Activated CD4-positive, alpha-beta T cell treated with anti-CD3 and anti-CD28 coated beads, Interleukin-2, amount 50 U/mL, for 4 hours (primary cell): Measurements from ENCODE around the gene FAM50A.
A peak's percentile ranks its signal among the peaks of the same experiment; 100 is the strongest.
"Not testable (repeated sequence)": the region's sequence is repeated elsewhere in the genome, so short reads cannot be mapped to it uniquely, and the experiment has no call there.

Experiments used
- DNase-seq, 2 experiments: peaks; one replicate each; pipeline ENCODE4 v3.0.0-alpha.2; 2020

Gene FAM50A

DNA sequence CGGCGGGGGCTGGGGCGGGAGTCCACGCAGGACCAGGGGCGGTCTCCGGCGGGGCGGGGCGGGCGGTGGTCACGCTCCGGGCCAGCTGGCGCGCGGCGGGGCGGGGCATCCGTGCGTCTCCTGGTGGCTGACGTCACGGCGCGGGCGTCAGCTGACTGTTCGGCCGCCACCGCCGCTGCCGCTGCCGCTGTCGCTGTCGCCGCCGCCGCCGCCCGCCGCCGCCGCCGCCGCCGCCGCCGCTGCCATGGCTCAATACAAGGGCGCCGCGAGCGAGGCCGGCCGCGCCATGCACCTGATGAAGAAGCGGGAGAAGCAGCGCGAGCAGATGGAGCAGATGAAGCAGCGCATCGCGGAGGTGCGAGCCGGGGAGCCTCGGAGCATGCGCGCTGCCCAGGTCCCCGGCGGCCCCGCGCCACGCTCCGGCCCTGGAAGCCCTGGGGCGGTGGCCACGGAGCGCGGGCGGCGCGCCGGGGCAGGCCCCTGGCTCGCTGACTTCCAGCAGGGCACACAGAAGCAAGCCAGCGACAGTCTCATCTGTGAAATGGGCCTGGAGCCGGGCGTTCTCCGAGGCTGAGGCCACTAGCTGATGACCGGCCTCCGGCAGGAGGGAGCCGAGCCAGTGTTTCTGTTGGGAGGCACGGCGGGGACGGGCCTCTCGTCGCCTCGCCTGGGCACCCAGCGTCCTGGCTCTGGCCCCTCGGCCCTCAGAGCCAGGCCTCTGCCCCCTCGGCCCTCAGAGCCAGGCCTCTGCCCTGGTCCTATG is at the start of gene FAM50A:
Gene FAM50A (plus strand): TSS at position 150 of the 763 bp plus-strand sequence. CDS start 95 bp downstream, at position 245.
- peak; percentile 36 to 46 for DNase-seq

GRCh38 chrX:154396363-154396762 is 47.6 kb upstream of the FAM50A start:
- not testable (repeated sequence) for DNase-seq

DNA sequence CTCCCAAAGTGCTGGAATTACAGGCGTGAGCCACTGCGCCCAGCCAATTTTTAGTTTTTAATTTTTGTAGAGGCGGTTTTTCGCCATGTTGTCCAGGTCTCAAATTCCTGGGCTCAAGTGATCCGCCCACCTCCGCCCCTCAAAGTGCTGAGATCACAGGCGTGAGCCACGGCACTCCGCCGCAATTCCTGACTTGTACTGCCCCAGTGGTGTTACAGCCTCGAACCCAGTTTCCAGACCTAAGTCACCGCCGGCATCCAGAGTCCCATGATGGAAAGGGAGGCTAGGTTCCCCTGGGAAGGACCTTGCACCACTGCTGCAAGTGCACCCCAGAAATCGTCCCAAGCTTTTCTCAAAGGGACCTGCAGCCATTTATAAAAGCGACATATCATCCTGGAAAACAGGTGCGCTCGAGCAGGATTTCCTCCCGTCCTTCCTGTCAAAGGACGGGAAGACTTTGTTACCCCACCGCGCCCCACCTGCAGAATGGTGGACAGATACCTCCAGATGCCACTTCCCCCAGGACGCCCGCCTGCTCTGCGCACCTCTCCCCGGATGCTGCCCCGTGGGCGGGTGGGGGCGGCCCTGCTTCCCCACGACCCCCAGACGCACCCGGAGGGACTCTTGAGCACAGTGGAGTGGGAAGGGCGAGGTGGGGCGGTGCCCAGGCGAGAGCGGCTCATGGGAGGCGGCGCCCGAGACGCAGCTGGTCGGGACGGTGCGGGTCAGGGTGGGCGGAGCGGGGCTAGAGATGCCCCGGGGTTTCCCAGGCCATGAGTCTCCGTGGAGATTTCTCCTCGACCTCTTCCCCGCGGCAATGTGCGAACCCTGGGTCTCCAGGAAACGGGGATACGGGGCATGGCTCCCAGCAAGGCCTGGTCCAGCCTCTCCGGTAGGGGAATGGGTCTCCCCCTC is 46.7 kb upstream of the FAM50A start:
- DNase-seq, result peak; percentile 41 to 46

GRCh38 chrX:154397888-154398667 is 45.9 kb upstream of the FAM50A start, which contains the start of gene RPL10:
TSS of gene RPL10 (plus strand) at chrX:154398377. CDS start at chrX:154398520, 143 bp downstream.
- peak; percentile 80 to 83 for DNase-seq

DNA sequence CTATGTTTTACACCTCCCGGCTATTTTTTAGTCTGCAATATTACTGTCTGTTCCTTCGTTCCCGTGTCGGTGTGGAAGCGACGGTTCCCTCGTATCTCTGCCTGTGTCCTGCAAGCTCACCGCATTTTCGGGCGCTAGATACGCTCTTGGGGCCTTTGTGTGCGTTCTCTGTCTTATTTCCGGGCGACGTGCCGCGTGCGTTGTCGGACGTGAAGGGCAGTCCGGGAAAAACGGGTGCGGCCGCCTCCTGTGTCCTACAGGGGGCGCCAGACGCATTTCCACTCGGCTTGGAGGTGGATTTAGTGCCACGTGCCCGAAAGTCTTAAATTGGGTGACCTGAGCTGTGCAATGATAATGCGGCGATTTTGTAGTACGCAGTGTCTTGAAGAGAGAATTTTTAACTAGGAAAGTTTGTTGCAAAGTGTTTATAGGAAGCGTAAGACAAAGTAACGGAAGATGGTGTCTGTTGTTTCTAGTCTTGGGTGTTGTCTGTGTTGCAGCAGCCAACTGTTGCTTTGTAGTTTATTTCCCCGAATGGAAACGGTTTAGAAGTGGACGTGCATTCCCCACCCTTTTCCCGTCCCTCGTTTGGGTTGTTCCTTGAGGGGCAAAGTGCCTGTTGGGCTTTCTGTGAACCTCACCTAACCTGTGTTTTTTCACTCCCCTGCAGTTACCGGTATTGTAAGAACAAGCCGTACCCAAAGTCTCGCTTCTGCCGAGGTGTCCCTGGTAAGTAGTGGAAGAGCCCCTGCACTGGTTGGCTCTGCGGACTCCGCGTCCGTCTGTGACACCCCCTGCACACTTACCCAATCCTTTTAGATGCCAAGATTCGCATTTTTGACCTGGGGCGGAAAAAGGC is 45.0 kb upstream of the FAM50A start:
- peak; percentile 77 for DNase-seq

DNA sequence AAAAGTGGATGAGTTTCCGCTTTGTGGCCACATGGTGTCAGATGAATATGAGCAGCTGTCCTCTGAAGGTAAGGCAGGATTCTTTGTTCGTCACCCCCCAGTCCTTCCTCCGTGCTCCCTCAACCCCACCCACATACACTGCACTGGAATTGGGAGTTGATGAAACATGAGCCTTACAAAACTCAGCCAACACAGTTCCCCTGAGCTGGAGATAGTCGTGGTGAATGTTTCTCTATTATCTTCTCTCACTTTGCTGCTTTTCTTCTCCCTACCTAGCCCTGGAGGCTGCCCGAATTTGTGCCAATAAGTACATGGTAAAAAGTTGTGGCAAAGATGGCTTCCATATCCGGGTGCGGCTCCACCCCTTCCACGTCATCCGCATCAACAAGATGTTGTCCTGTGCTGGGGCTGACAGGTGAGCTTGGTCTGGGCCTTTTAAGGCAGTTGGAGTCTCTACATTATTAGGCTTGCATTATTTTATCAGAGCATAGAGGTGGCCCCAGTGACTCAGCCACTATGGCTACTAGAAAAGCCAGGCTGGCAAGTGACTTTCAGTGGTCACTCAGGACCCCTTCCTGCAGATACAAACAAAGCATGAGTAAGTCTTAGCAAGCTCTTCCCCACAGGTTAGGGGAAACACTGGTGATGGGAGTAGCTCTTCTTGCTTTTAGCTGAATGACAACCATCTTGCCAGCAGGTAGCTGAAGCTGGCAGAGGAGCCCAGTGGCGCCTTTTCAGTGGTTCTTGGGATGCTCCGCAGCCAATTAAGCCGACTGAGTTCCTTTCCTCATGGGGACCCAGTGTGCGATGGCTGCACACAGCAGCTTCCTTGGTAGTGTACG is 44.2 kb upstream of the FAM50A start:
- no peak for DNase-seq

DNA sequence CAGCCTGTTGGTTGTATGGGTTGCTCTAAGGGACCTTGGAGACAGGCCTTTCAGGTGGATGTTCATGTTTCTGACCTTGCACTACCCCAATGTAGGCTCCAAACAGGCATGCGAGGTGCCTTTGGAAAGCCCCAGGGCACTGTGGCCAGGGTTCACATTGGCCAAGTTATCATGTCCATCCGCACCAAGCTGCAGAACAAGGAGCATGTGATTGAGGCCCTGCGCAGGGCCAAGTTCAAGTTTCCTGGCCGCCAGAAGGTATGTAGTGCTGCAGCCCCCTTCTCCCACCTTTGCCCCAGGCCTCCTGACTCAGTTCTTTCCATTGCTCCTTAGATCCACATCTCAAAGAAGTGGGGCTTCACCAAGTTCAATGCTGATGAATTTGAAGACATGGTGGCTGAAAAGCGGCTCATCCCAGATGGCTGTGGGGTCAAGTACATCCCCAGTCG is 43.5 kb upstream of the FAM50A start:
- DNase-seq, result not testable (repeated sequence)

- no peak for DNase-seq
Measured at GRCh38 chrX:154401045-154401799, 42.7 kb upstream of the FAM50A start.

DNA sequence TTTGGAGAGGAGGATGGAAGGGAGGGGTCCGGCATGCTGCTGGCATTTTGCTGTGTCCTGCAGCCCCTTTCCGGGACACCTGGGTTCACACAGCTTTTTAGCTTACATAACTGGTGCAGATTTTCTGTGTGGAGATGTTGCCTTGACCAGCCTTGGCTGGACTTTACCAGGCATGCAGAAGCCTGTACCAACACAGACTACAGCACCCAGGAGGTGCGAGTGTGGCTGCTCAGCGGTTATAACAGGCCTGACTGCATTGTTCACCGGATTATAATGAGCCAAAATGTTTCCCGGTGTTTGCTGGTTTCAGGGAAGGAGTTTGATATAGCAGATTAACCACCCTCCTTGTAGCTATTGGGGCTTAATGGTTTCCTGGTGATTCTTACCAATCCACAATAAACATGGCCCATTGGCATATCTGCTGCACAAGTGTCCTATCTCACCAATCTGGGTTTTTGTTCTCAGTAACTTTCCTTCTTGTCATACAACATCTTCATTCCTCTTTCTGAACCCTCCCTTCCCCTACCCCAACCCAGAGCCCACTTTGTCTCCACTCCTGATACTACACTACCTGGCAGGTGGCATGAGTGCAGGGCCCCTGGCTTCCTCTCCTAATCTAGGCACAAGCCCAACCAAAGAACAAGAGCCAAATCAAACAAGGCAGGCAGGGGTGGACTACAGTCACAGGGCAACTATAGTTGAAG is 41.9 kb upstream of the FAM50A start:
- DNase-seq, result no peak

- no peak for DNase-seq
Measured at GRCh38 chrX:154402622-154403127, 41.3 kb upstream of the FAM50A start.

DNA sequence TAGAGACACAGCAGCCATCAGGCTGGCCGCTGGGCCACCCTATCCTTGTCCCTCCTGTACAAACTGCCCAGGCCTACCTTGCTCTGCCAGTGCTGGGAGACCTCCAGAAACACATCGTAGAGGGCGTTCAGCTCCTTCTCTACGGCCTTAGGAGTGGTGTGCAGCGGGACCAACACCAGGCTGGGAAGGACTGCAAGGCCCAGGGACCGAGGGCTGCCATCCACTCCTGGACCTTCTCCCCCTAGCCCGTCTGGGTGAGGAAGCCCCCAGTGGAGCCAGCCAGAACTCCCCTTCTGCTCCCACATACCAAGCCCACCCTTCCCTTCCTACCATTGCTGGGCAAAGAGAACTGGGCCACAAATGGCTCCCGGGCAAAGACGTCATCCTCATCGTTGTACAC is 40.7 kb upstream of the FAM50A start:
- DNase-seq, result no peak

DNA sequence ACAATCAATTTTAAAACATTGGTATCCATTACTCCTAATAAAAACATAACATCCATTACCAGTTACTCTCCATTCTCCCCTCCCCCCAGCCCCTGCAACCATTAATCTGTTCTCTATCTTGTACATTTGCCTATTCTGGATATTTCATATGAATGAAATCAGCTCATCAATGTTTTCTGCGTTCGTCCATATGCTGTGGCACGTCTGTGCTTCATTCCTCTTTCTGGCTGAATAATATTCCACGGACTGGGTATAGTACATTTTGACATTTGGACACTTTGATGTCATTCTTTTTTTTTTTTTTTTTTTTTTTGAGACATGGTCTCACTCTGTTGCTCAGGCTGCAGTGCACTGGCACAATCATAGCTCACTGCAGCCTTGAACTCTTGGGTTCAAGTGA is 40.1 kb upstream of the FAM50A start:
- DNase-seq, result no peak

DNA sequence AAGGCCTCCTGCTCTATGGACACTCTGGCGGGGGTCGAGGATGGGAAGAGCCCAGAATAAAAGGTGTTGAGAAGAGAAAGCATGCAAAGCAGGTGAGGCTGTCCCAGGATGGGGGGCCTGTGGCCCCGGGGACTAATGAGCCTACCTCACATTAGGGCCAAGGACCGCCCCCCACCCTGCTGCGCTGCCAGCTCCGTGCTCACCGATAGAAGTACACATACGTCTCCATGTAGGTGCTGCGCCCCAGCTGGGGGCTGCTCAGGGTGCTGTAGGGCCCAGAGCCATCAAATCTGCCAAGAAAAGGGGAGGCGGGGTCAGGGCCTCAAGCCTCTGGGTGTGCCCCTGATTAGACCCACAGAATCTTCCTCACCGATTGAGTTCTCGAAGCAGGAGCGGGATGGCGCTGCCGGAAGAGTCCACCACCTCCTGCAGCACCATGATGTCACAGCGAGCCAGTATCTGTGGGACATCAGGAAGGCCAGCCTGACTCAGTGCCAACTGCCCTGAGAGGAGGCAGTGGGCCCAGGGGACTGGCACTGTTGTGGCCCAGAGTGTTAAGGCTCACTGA is 39.2 kb upstream of the FAM50A start:
- DNase-seq, result no peak

- no peak for DNase-seq
Measured at GRCh38 chrX:154408659-154409221, 35.2 kb upstream of the FAM50A start.

GRCh38 chrX:154409222-154409871 is 34.6 kb upstream of the FAM50A start, which contains the start of gene DNASE1L1:
TSS of gene DNASE1L1 (minus strand) at chrX:154409254. CDS start at chrX:154405568, 3,686 bp downstream.
- no peak for DNase-seq

DNA sequence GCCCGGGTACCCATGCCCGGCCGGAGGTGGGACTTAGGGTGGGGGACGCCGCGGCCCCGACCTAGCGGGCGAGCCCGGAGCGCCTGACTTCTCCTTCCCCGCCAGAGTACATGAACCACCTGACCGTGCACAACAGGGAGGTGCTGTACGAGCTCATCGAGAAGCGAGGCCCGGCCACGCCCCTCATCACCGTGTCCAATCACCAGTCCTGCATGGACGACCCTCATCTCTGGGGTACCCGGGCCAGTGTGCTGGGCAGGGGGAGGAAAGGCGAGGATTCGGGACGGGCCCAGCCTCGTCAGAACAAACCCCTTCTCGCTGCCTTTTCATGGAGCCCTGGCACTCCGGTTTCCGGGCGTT is 32.0 kb upstream of the FAM50A start:
- peak in 1 of 2 experiments; percentile 27 for DNase-seq

DNA sequence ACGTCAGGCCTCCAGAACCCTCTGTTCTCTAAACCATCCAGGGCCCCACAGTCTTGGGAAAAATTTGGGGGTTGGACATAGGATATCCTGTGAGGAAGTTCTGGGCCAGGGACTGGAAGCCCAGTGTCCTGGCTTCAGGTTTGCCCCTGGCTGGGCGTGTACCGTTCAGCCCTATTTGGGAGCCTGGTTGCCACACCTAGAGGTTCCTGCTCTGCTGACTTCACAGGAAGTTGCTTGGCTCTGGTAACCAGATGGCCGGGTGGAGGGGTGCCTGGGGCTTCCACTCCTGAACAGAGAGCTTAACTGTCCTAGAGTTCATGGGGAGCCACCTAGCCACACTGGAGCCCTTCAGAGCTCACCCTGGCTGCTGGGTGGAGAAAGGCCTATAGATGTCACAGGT is 31.5 kb upstream of the FAM50A start:
- DNase-seq, result no peak

- no peak for DNase-seq
Measured at GRCh38 chrX:154413142-154413541, 30.8 kb upstream of the FAM50A start.
